ENCODE measurements around the gene MAG. TPM values are rescaled to one million over a fixed set of nuclear protein-coding genes. Genes with fewer than 3 reads are reported as not detected.
A peak's percentile ranks its signal among the peaks of the same experiment; 100 is the strongest.

The MAG gene
- total RNA-seq, 1 experiment from 2014 or later, result not detected

DNA sequence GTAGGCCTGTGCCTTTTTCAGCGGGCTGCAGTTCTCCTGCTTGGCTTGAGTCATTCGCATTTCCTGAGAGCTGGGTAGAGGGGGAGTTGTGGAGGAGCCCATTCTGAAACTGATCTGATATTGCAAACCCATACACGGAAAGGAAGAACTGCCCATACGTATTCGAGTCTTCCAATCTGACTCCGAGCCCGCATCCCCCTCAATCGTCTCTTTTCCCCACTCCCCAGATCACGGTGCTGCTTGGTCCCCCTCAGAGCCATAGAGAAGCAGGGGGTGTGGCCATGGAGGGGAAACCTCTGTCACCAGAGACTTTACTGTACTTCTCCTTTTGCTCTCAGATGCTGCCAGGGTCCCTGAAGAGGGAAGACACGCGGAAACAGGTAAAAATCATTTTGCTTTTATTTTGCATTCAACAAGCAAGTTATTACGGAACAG lies 36.9 kb downstream of the MAG start, which contains the start of gene CD22:
Gene CD22, plus strand, starts transcription at position 337 of the 435 bp plus-strand sequence. CDS start 2,854 bp downstream, outside the sequence.
- H3K9ac ChIP-seq (ENCODE audit: extremely low read depth, insufficient read length, low read length), result no peak within 1 kb of the TSS
- H3T11ph ChIP-seq (ENCODE audit: low read length), result no peak within 1 kb of the TSS
- H4K8ac ChIP-seq (replicated peaks; ENCODE audit: insufficient read length, low read depth, low read length), result no peak within 1 kb of the TSS
- no peaks in the 10 kb centered on the region for H3K9me3 Mint-ChIP-seq
- no peak within 1 kb of the TSS for H2BK120ac ChIP-seq (ENCODE audit: low read depth, low read length, poor library complexity, severe bottlenecking)
- TF ChIP-seq CTCF (conservative IDR thresholded peaks at IDR 0.05), result no peak
- H2BK12ac ChIP-seq (ENCODE audit: insufficient read length, low read depth, low read length), result no peak within 1 kb of the TSS
- no peak within 1 kb of the TSS for H3K27ac ChIP-seq (ENCODE audit: insufficient read length, low read depth, low read length)
- no peaks in the 10 kb centered on the region for H3K79me2 ChIP-seq (ENCODE audit: insufficient read depth, low read length)
- no peaks in the 10 kb centered on the region for H3K79me1 ChIP-seq (ENCODE audit: insufficient read depth, low read depth, low read length, poor library complexity, severe bottlenecking)
- no peak within 1 kb of the TSS for H3K4me2 ChIP-seq (ENCODE audit: insufficient read depth, insufficient read length, low read length)
- no peak within 1 kb of the TSS for H3K23ac ChIP-seq (ENCODE audit: insufficient read length, low read depth, low read length)
- H3K4me1 Mint-ChIP-seq, result peaks cover 10 to 12% of the 10 kb centered on the region in 2 experiments
- H2BK20ac ChIP-seq (ENCODE audit: low read depth, low read length, poor library complexity, severe bottlenecking), result no peak within 1 kb of the TSS
- no peak for DNase-seq
- no peaks in the 10 kb centered on the region; the same call in 1 of the 2 replicates for H3K27me3 Mint-ChIP-seq (ENCODE audit: low read depth)
- H3K4me1 ChIP-seq (ENCODE audit: insufficient read depth, low read length), result peaks cover 9% of the 10 kb centered on the region; the same call in 1 of the 2 replicates
- no peak within 1 kb of the TSS for H3K56ac ChIP-seq (ENCODE audit: insufficient read length, low read depth, low read length)
- no peak within 1 kb of the TSS for H2BK15ac ChIP-seq (ENCODE audit: low read depth, low read length)
- H3K4ac ChIP-seq (ENCODE audit: low read depth, low read length), result no peak within 1 kb of the TSS
- no peak within 1 kb of the TSS for H2AK5ac ChIP-seq (ENCODE audit: insufficient read length, low read length)
- no peaks in the 10 kb centered on the region for H3K36me3 Mint-ChIP-seq (ENCODE audit: insufficient read depth in 1 of 3, low read depth in 3 of 3)
- H3K27ac Mint-ChIP-seq, result peak within 1 kb of the TSS in 1 of 3 experiments; percentile 16; a peak in 1 of 7 replicates
- no peak within 1 kb of the TSS for H3K4me3 Mint-ChIP-seq
- H2BK5ac ChIP-seq (ENCODE audit: insufficient read length, low read length), result no peak within 1 kb of the TSS
- no peaks in the 10 kb centered on the region for H3K23me2 ChIP-seq (ENCODE audit: insufficient read length, low read depth, low read length, poor library complexity, severe bottlenecking)
- H2AFZ ChIP-seq (ENCODE audit: low read length), result no peak within 1 kb of the TSS
- H3K14ac ChIP-seq (ENCODE audit: insufficient read depth, low read length), result no peak within 1 kb of the TSS
- H3K18ac ChIP-seq (ENCODE audit: insufficient read length, low read depth, low read length), result no peak within 1 kb of the TSS
- H4K5ac ChIP-seq (ENCODE audit: insufficient read length, low read depth, low read length), result no peak within 1 kb of the TSS
- H4K20me1 ChIP-seq (ENCODE audit: control insufficient read depth, insufficient read depth, insufficient read length), result no peaks in the 10 kb centered on the region
- no peaks in the 10 kb centered on the region for H3K9me3 ChIP-seq (ENCODE audit: control insufficient read depth, low read depth, low read length)
- WGBS (ENCODE audit: extremely low coverage, insufficient read length, low lambda C conversion rate), result no CpG with 5 or more reads among the region's 12 CpGs
- H4K91ac ChIP-seq (ENCODE audit: insufficient read length, low read depth, low read length), result no peak within 1 kb of the TSS
- no peaks in the 10 kb centered on the region for H3K27me3 ChIP-seq (ENCODE audit: insufficient read depth, low read length)

All from H9 (cell line).